ACC112 (cell line): ENCODE measurements around the gene CFAP299.
"Not testable (repeated sequence)": the region's sequence is repeated elsewhere in the genome, so short reads cannot be mapped to it uniquely, and the experiment has no call there.

Experiments
- H2AFZ ChIP-seq: fragments of 200-600 bp; sonication (generic); one replicate; pipeline ENCODE4 v1.6.0; 2017; ENCODE audit warnings: antibody characterized with exemption, low read length; ENCODE audit not compliant: unreplicated experiment
- H3K27ac ChIP-seq: fragments of 200-600 bp; sonication (generic); 2 replicates; pipeline ENCODE4 v1.5.1; 2014; ENCODE audit warnings: low read depth, mild to moderate bottlenecking, antibody characterized with exemption, low read length, moderate library complexity
- H3K27me3 ChIP-seq: fragments of 200-600 bp; sonication (generic); 2 replicates; pipeline ENCODE4 v1.6.1; 2014; ENCODE audit warnings: mild to moderate bottlenecking, antibody characterized with exemption, low read length, moderate library complexity, mixed read lengths; ENCODE audit not compliant: insufficient read depth
- H3K36me3 ChIP-seq: fragments of 200-600 bp; sonication (generic); 2 replicates; pipeline ENCODE4 v1.6.1; 2016; ENCODE audit warnings: mild to moderate bottlenecking, antibody characterized with exemption, low read length, moderate library complexity, mixed read lengths; ENCODE audit not compliant: insufficient read depth
- H3K4me1 ChIP-seq: fragments of 200-600 bp; sonication (generic); one replicate; pipeline ENCODE4 v1.6.1; 2016; ENCODE audit warnings: low read length, mixed read lengths; ENCODE audit not compliant: insufficient read depth, unreplicated experiment, control insufficient read depth
- H3K4me3 ChIP-seq: fragments of 200-600 bp; sonication (generic); 2 replicates; pipeline ENCODE4 v1.5.1; 2014; ENCODE audit warnings: mild to moderate bottlenecking, low read depth, low read length
- H3K79me2 ChIP-seq: fragments of 200-600 bp; sonication (generic); one replicate; pipeline ENCODE4 v1.6.0; 2016; ENCODE audit warnings: low read length; ENCODE audit not compliant: control insufficient read depth, unreplicated experiment, insufficient read depth

CFAP299 gene

GRCh38 chr4:80687736-80688135 lies 352.2 kb downstream of the CFAP299 start:
- not testable (repeated sequence) for H3K79me2 ChIP-seq, H2AFZ ChIP-seq, H3K27me3 ChIP-seq, H3K27ac ChIP-seq, H3K4me3 ChIP-seq, H3K36me3 ChIP-seq, H3K4me1 ChIP-seq

- Histone ChIP-seq H3K27me3 (no peaks in the 10 kb centered on the region), H3K79me2 (no peaks in the 10 kb centered on the region), H3K27ac (no peak overlapping the region), H2AFZ (no peak overlapping the region), H3K4me3 (no peak overlapping the region), H3K4me1 (no peaks in the 10 kb centered on the region), H3K36me3 (no peaks in the 10 kb centered on the region)
These were observed 358.6 kb downstream of the CFAP299 start for GRCh38 chr4:80694171-80694570.

- Histone ChIP-seq H3K4me1 (no peaks in the 10 kb centered on the region), H2AFZ (no peak overlapping the region), H3K36me3 (no peaks in the 10 kb centered on the region), H3K27ac (no peak overlapping the region), H3K4me3 (no peak overlapping the region), H3K79me2 (no peaks in the 10 kb centered on the region), H3K27me3 (no peaks in the 10 kb centered on the region)
These were observed 369.8 kb downstream of the CFAP299 start for GRCh38 chr4:80705311-80705710.

GRCh38 chr4:80709082-80709869 lies 373.7 kb downstream of the CFAP299 start:
- Histone ChIP-seq H3K27ac (no peak overlapping the region), H3K79me2 (no peaks in the 10 kb centered on the region), H3K4me3 (no peak overlapping the region), H3K4me1 (no peaks in the 10 kb centered on the region), H3K36me3 (no peaks in the 10 kb centered on the region), H2AFZ (no peak overlapping the region), H3K27me3 (no peaks in the 10 kb centered on the region)

GRCh38 chr4:80710748-80711451 lies 375.4 kb downstream of the CFAP299 start:
- H3K4me3 ChIP-seq = no peak overlapping the region
- H3K79me2 ChIP-seq = no peaks in the 10 kb centered on the region
- H3K36me3 ChIP-seq = no peaks in the 10 kb centered on the region
- H3K27ac ChIP-seq = no peak overlapping the region
- H3K4me1 ChIP-seq = no peaks in the 10 kb centered on the region
- no peak overlapping the region for H2AFZ ChIP-seq
- H3K27me3 ChIP-seq = no peaks in the 10 kb centered on the region

GRCh38 chr4:80711956-80712355 lies 376.4 kb downstream of the CFAP299 start:
- Histone ChIP-seq H3K27ac (no peak overlapping the region), H2AFZ (no peak overlapping the region), H3K27me3 (no peaks in the 10 kb centered on the region), H3K79me2 (no peaks in the 10 kb centered on the region), H3K4me3 (no peak overlapping the region), H3K4me1 (no peaks in the 10 kb centered on the region), H3K36me3 (no peaks in the 10 kb centered on the region)

- H3K4me1 ChIP-seq = no peaks in the 10 kb centered on the region
- H3K27me3 ChIP-seq = no peaks in the 10 kb centered on the region
- no peaks in the 10 kb centered on the region for H3K36me3 ChIP-seq
- no peak overlapping the region for H3K4me3 ChIP-seq
- H3K27ac ChIP-seq = no peak overlapping the region
- H2AFZ ChIP-seq = no peak overlapping the region
- H3K79me2 ChIP-seq = no peaks in the 10 kb centered on the region
These were observed 377.9 kb downstream of the CFAP299 start for GRCh38 chr4:80713409-80713808.

GRCh38 chr4:80717204-80717603 lies 381.7 kb downstream of the CFAP299 start:
- Histone ChIP-seq H2AFZ (no peak overlapping the region), H3K79me2 (no peaks in the 10 kb centered on the region), H3K27ac (no peak overlapping the region), H3K4me1 (no peaks in the 10 kb centered on the region), H3K36me3 (no peaks in the 10 kb centered on the region), H3K27me3 (no peaks in the 10 kb centered on the region), H3K4me3 (no peak overlapping the region)

GRCh38 chr4:80726471-80726870 lies 390.9 kb downstream of the CFAP299 start:
- Histone ChIP-seq H3K36me3 (no peaks in the 10 kb centered on the region), H3K4me3 (no peak overlapping the region), H3K4me1 (no peaks in the 10 kb centered on the region), H2AFZ (no peak overlapping the region), H3K27me3 (no peaks in the 10 kb centered on the region), H3K27ac (no peak overlapping the region), H3K79me2 (no peaks in the 10 kb centered on the region)

GRCh38 chr4:80730158-80730557 lies 394.6 kb downstream of the CFAP299 start:
- Histone ChIP-seq H2AFZ (no peak overlapping the region), H3K36me3 (no peaks in the 10 kb centered on the region), H3K27me3 (no peaks in the 10 kb centered on the region), H3K79me2 (no peaks in the 10 kb centered on the region), H3K4me3 (no peak overlapping the region), H3K4me1 (no peaks in the 10 kb centered on the region), H3K27ac (no peak overlapping the region)

GRCh38 chr4:80731436-80731835 lies 395.9 kb downstream of the CFAP299 start:
- Histone ChIP-seq H3K27ac (no peak overlapping the region), H3K4me3 (no peak overlapping the region), H3K4me1 (no peaks in the 10 kb centered on the region), H2AFZ (no peak overlapping the region), H3K27me3 (no peaks in the 10 kb centered on the region), H3K36me3 (no peaks in the 10 kb centered on the region), H3K79me2 (no peaks in the 10 kb centered on the region)
